WTC11 (cell line): ENCODE data around the gene PEX7. TPM values are rescaled to one million over a fixed set of nuclear protein-coding genes. Genes with fewer than 3 reads are reported as not detected.

Experiments used
- ATAC-seq: fragments of 200-7000 bp; cut with Tn5 transposase; 2 replicates; pipeline ENCODE4 v1.10.0; 2021; ENCODE audit warnings: mild to moderate bottlenecking, moderate library complexity
- CTCF ChIA-PET: fragments of 300-600 bp; sonication (Branson Sonifier 250); formaldehyde crosslinking; loops from one replicate; lab custom pipeline; 2021; ENCODE audit warnings: antibody characterized with exemption; lab: Charles Lee
- POLR2A ChIA-PET: fragments of 350-600 bp; sonication (Branson Sonifier 250); formaldehyde crosslinking; loops from one replicate; lab custom pipeline; 2021; ENCODE audit warnings: antibody characterized with exemption; lab: Charles Lee
- DNase-seq: peaks from one replicate; pipeline ENCODE4 v3.0.0; 2021; ENCODE audit warnings: low spot score
- H3K27ac Mint-ChIP-seq: 2 replicates; pipeline ENCODE4 v1.8.0; 2021; ENCODE audit warnings: mixed read lengths
- H3K27me3 Mint-ChIP-seq: 2 replicates; pipeline ENCODE4 v1.8.0; 2021; ENCODE audit warnings: low read depth, mild to moderate bottlenecking, moderate library complexity, mixed read lengths
- H3K36me3 Mint-ChIP-seq: 2 replicates; pipeline ENCODE4 v1.8.0; 2021; ENCODE audit warnings: mixed read lengths
- H3K4me1 Mint-ChIP-seq: 2 replicates; pipeline ENCODE4 v1.8.0; 2022; ENCODE audit warnings: mixed read lengths
- H3K4me3 Mint-ChIP-seq: 2 replicates; pipeline ENCODE4 v1.8.0; 2021; ENCODE audit warnings: mild to moderate bottlenecking, moderate library complexity, mixed read lengths
- H3K9me3 Mint-ChIP-seq: 2 replicates; pipeline ENCODE4 v1.8.0; 2021; ENCODE audit warnings: mixed read lengths
- ARID4B ChIP-seq: sonication (generic); formaldehyde crosslinking; IDR thresholded peaks from 2 replicates; pipeline ENCODE4 v1.8.0; 2023; ENCODE audit warnings: missing genetic modification reagents, mild to moderate bottlenecking, borderline replicate concordance
- E2F5 ChIP-seq: sonication (generic); formaldehyde crosslinking; IDR thresholded peaks from 2 replicates; pipeline ENCODE4 v1.8.1; 2022; ENCODE audit warnings: mild to moderate bottlenecking, moderate library complexity, missing genetic modification reagents
- EMX1 ChIP-seq: fragments of 250-450 bp; sonication (Bioruptor Pico); IDR thresholded peaks from 2 replicates; pipeline ENCODE4 v1.8.0; 2021; ENCODE audit warnings: mild to moderate bottlenecking
- ETV6 ChIP-seq: sonication (generic); formaldehyde crosslinking; IDR thresholded peaks from 2 replicates; pipeline ENCODE4 v1.8.1; 2022; ENCODE audit warnings: mild to moderate bottlenecking, missing genetic modification reagents
- GABPB1 ChIP-seq: sonication (generic); formaldehyde crosslinking; IDR thresholded peaks from 2 replicates; pipeline ENCODE4 v1.8.1; 2023; ENCODE audit warnings: mild to moderate bottlenecking, missing genetic modification reagents
- KAT7 ChIP-seq: sonication (generic); formaldehyde crosslinking; IDR thresholded peaks from 2 replicates; pipeline ENCODE4 v1.8.1; 2023; ENCODE audit warnings: missing genetic modification reagents, mild to moderate bottlenecking, borderline replicate concordance
- MXD4 ChIP-seq: fragments of 250-450 bp; sonication (Bioruptor Pico); IDR thresholded peaks from 2 replicates; pipeline ENCODE4 v1.8.0; 2021; ENCODE audit warnings: mild to moderate bottlenecking, moderate library complexity, borderline replicate concordance
- PRDM15 ChIP-seq: sonication (generic); formaldehyde crosslinking; IDR thresholded peaks from 2 replicates; pipeline ENCODE4 v1.8.0; 2022; ENCODE audit warnings: missing genetic modification reagents
- PREB ChIP-seq: sonication (generic); formaldehyde crosslinking; IDR thresholded peaks from 2 replicates; pipeline ENCODE4 v1.8.1; 2022; ENCODE audit warnings: mild to moderate bottlenecking, missing genetic modification reagents, moderate library complexity, borderline replicate concordance
- STAT6 ChIP-seq: sonication (generic); formaldehyde crosslinking; conservative IDR thresholded peaks from 2 replicates; pipeline ENCODE4 v1.8.1; 2023; ENCODE audit warnings: mild to moderate bottlenecking, low read depth, missing genetic modification reagents, moderate library complexity
- TCF7 ChIP-seq: sonication (generic); formaldehyde crosslinking; IDR thresholded peaks from 2 replicates; pipeline ENCODE4 v1.8.0; 2022; ENCODE audit warnings: mild to moderate bottlenecking, low read depth, missing genetic modification reagents, moderate library complexity
- USF1 ChIP-seq: sonication (generic); formaldehyde crosslinking; IDR thresholded peaks from 2 replicates; pipeline ENCODE4 v1.8.0; 2022; ENCODE audit warnings: mild to moderate bottlenecking, missing genetic modification reagents
- ZNF317 ChIP-seq: sonication (generic); formaldehyde crosslinking; IDR thresholded peaks from 2 replicates; pipeline ENCODE4 v1.8.1; 2023; ENCODE audit warnings: low read depth, mild to moderate bottlenecking, moderate library complexity, missing genetic modification reagents, borderline replicate concordance
- ZNF396 ChIP-seq: fragments of 250-450 bp; sonication (Bioruptor Pico); IDR thresholded peaks from 2 replicates; pipeline ENCODE4 v1.8.0; 2021; ENCODE audit warnings: mild to moderate bottlenecking, moderate library complexity, borderline replicate concordance
- ZNF416 ChIP-seq: fragments of 250-450 bp; sonication (Bioruptor Pico); IDR thresholded peaks from 2 replicates; pipeline ENCODE4 v1.9.0; 2021; ENCODE audit warnings: mild to moderate bottlenecking, inconsistent platforms
- ZNF512 ChIP-seq: sonication (generic); formaldehyde crosslinking; IDR thresholded peaks from 2 replicates; pipeline ENCODE4 v1.8.1; 2022; ENCODE audit warnings: missing genetic modification reagents, borderline replicate concordance
- ZSCAN18 ChIP-seq: fragments of 250-450 bp; sonication (Bioruptor Pico); IDR thresholded peaks from 2 replicates; pipeline ENCODE4 v2.1.2; 2022; ENCODE audit warnings: mild to moderate bottlenecking, moderate library complexity
- total RNA-seq: library from RNA; stranded (reverse); gene quantifications from 3 replicates; pipeline ENCODE4 v1.2.3, GENCODE V29; 2021

Gene PEX7
- total RNA-seq, 1 experiment from 2014 or later, result 9.8 TPM

GRCh38 chr6:136795996-136796395 lies 26.4 kb upstream of the PEX7 start (continued):
- TF ChIP-seq ARID4B (CRISPR knock-in tag), result no peak

GRCh38 chr6:136798044-136798443 lies 24.3 kb upstream of the PEX7 start:
- POLR2A ChIA-PET, result no interaction called here
- H3K27me3 Mint-ChIP-seq, result peaks cover 18% of the 10 kb centered on the region
- H3K4me3 Mint-ChIP-seq, result no peak overlapping the region
- no peaks in the 10 kb centered on the region for H3K36me3 Mint-ChIP-seq
- DNase-seq (no peak), ATAC-seq (no peak)
- H3K27ac Mint-ChIP-seq, result no peak overlapping the region
- no peaks in the 10 kb centered on the region for H3K9me3 Mint-ChIP-seq
- H3K4me1 Mint-ChIP-seq, result 0 out of 2 replicates have a peak, but pooled peaks cover 4% of the 10 kb centered on the region
- CTCF ChIA-PET, result interaction anchor here (1.7 kb wide), 1 partner anchor 154 kb away, joined by 7 read pairs; no protein-coding TSS in a partner anchor
- no peak for TF ChIP-seq USF1 (CRISPR knock-in tag)
- TF ChIP-seq ZNF317 (CRISPR knock-in tag), result no peak
- no peak for TF ChIP-seq PREB (CRISPR knock-in tag)
- no peak for TF ChIP-seq KAT7 (CRISPR knock-in tag)
- no peak for TF ChIP-seq ETV6
- TF ChIP-seq TCF7 (CRISPR knock-in tag), result no peak
- TF ChIP-seq E2F5, result no peak
- no peak for TF ChIP-seq MXD4 (CRISPR knock-in tag)
- no peak for TF ChIP-seq ZNF396
- TF ChIP-seq EMX1, result no peak
- no peak for TF ChIP-seq ZNF512 (CRISPR knock-in tag)
- no peak for TF ChIP-seq STAT6
- TF ChIP-seq GABPB1, result no peak
- no peak for TF ChIP-seq ZNF416 (CRISPR knock-in tag)
- no peak for TF ChIP-seq PRDM15 (CRISPR knock-in tag)
- TF ChIP-seq ZSCAN18 (CRISPR knock-in tag), result no peak
